GM12892 (cell line): ENCODE measurements around the gene PRMT5.

ENCODE experiments used
- POLR2A ChIP-seq: IDR thresholded peaks from 2 replicates; pipeline ENCODE4 v1.6.1; 2011; ENCODE audit warnings: low read depth, low read length, control low read depth
- POLR2AphosphoS5 ChIP-seq: IDR thresholded peaks from 2 replicates; pipeline ENCODE4 v1.6.1; 2011; ENCODE audit warnings: low read depth, low read length, control low read depth
- TAF1 ChIP-seq: IDR thresholded peaks from 2 replicates; pipeline ENCODE4 v1.6.1; 2011; ENCODE audit warnings: low read depth, mild to moderate bottlenecking, control low read depth, low read length, borderline replicate concordance

DNA sequence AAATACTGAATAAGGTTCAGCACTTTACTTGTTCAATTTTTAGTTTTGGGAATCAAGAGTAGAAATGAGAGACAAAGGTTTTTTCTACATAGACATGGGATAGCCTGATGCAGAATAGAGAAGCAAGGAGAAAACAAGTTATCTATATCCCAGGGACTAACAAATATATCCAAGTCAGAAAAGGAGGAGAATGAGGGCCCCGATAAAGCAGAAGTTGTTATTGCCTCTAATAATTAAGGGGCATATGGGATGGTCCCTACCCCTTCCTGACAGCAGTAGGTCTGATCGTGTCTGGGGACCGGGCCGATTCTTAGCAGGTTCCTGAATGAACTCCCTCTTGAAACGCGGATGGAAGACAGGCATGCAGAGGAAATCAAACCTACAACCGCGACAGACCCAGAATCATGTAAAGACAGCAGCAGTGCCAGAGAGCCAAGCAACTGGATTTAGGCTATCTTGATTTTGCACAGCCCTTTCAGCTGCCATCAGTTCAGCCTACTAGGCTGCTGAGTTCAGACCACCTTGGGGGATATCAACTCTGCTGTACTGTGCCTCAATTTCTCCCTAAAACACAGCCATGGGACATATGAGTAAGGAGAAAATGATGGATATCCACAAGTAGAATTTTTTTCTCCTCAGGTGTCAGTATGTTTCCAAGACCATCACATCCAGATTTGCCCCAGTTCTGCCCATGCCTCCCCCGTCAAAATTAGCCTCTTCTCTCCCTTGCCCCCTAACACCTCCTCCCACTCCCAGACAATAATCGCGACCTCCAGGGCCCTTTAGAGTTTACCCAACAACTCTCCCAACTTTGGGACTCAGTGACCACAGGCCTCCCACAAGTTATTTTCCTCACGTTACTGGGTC lies 706 bp downstream of the PRMT5 start:
- TF ChIP-seq POLR2AphosphoS5 (no peak; the same call in 1 of the 2 replicates), TAF1 (no peak), POLR2A (no peak)
